ENCODE data around the gene NUMBL. TPM values are rescaled to one million over a fixed set of nuclear protein-coding genes. Genes with fewer than 3 reads are reported as not detected.

NUMBL gene
- polyA plus RNA-seq, 1 donor from 2014 or later: 20.5 TPM

- peaks cover 4% of the 10 kb centered on the region for H3F3A ChIP-seq (ENCODE audit: insufficient read depth, low read length, poor library complexity, severe bottlenecking)
- TF ChIP-seq TAF1 (IDR thresholded peaks at IDR 0.05; ENCODE audit: low read depth) (no peak), EP300 (conservative IDR thresholded peaks at IDR 0.05; ENCODE audit: poor library complexity, severe bottlenecking) (no peak), EZH2 (IDR thresholded peaks at IDR 0.05; ENCODE audit: borderline replicate concordance, insufficient read depth, low read length, poor library complexity, severe bottlenecking) (no peak), CTCF (IDR thresholded peaks at IDR 0.05; ENCODE audit: poor library complexity, severe bottlenecking) (no peak), REST (IDR thresholded peaks at IDR 0.05; ENCODE audit: borderline replicate concordance) (no peak), RAD21 (conservative IDR thresholded peaks at IDR 0.05) (no peak), POLR2AphosphoS5 (IDR thresholded peaks at IDR 0.05) (no peak), MXI1 (conservative IDR thresholded peaks at IDR 0.05; ENCODE audit: poor library complexity, severe bottlenecking) (no peak), SMC3 (conservative IDR thresholded peaks at IDR 0.05; ENCODE audit: poor library complexity) (no peak)
- H4K20me1 ChIP-seq (ENCODE audit: insufficient read depth): no peaks in the 10 kb centered on the region
- peak overlapping the region; percentile 90 for H3K4me2 ChIP-seq (ENCODE audit: low read length)
- peaks cover 34% of the 10 kb centered on the region for H3K79me2 ChIP-seq (replicated peaks; ENCODE audit: insufficient read depth, low read length)
- H3K36me3 ChIP-seq (ENCODE audit: insufficient read depth, low read length): no peaks in the 10 kb centered on the region
- no peaks in the 10 kb centered on the region for H3K27me3 ChIP-seq (ENCODE audit: insufficient read depth, low read depth, low read length)
- H2AFZ ChIP-seq (ENCODE audit: low read depth, low read length): no peak overlapping the region
- peak overlapping the region; percentile 84 for H3K9ac ChIP-seq (ENCODE audit: low read length)
- no peaks in the 10 kb centered on the region for H3K9me3 ChIP-seq (ENCODE audit: low read length)
- peak overlapping the region; percentile 97 for H3K4me3 ChIP-seq (ENCODE audit: low read length)
- no peak overlapping the region for H3K27ac ChIP-seq (ENCODE audit: low read length)
- no peaks in the 10 kb centered on the region for H3K9me2 ChIP-seq (ENCODE audit: insufficient read depth, low read length)
Measured at GRCh38 chr19:40719414-40719894, 29.0 kb upstream of the NUMBL start.

GRCh38 chr19:40718774-40719391 lies 28.4 kb upstream of the NUMBL start:
- Histone ChIP-seq H3F3A (ENCODE audit: insufficient read depth, low read length, poor library complexity, severe bottlenecking) (peaks cover 4% of the 10 kb centered on the region), H3K9ac (ENCODE audit: low read length) (peak overlapping the region; percentile 84), H2AFZ (ENCODE audit: low read depth, low read length) (no peak overlapping the region), H4K20me1 (ENCODE audit: insufficient read depth) (no peaks in the 10 kb centered on the region), H3K79me2 (replicated peaks; ENCODE audit: insufficient read depth, low read length) (peaks cover 36% of the 10 kb centered on the region), H3K9me2 (ENCODE audit: insufficient read depth, low read length) (no peaks in the 10 kb centered on the region), H3K27me3 (ENCODE audit: insufficient read depth, low read depth, low read length) (no peaks in the 10 kb centered on the region), H3K4me3 (ENCODE audit: low read length) (peak overlapping the region; percentile 97), H3K9me3 (ENCODE audit: low read length) (no peaks in the 10 kb centered on the region), H3K27ac (ENCODE audit: low read length) (peak overlapping the region; percentile 42), H3K4me2 (ENCODE audit: low read length) (peak overlapping the region; percentile 90), H3K36me3 (ENCODE audit: insufficient read depth, low read length) (no peaks in the 10 kb centered on the region)
- TF ChIP-seq REST (IDR thresholded peaks at IDR 0.05; ENCODE audit: borderline replicate concordance) (no peak), POLR2AphosphoS5 (IDR thresholded peaks at IDR 0.05) (no peak), CTCF (IDR thresholded peaks at IDR 0.05; ENCODE audit: poor library complexity, severe bottlenecking) (no peak), EP300 (conservative IDR thresholded peaks at IDR 0.05; ENCODE audit: poor library complexity, severe bottlenecking) (no peak), MXI1 (conservative IDR thresholded peaks at IDR 0.05; ENCODE audit: poor library complexity, severe bottlenecking) (peak; percentile 33)

Data from neural cell (in vitro differentiated cells).